Neural progenitor cell (in vitro differentiated cells): Measurements from ENCODE around the gene ZNF550. TPM values are rescaled to one million over a fixed set of nuclear protein-coding genes. Genes with fewer than 3 reads are reported as not detected.
"Not testable (repeated sequence)": the region's sequence is repeated elsewhere in the genome, so short reads cannot be mapped to it uniquely, and the experiment has no call there.

Experiments used
- DNase-seq: peaks from one replicate; pipeline ENCODE4 v3.0.0-alpha.2; 2016; ENCODE audit warnings: low spot score
- H2AFZ ChIP-seq: fragments of 200-600 bp; sonication (generic); replicated peaks from 2 replicates; pipeline ENCODE4 v1.6.1; 2016; ENCODE audit warnings: antibody characterized with exemption
- H3F3A ChIP-seq: fragments of 200-600 bp; sonication (generic); 2 replicates; pipeline ENCODE4 v1.6.1; 2016; ENCODE audit warnings: antibody characterized with exemption, low read depth
- H3K27ac ChIP-seq: fragments of 200-600 bp; sonication (generic); 2 replicates; pipeline ENCODE4 v1.5.1; 2016; ENCODE audit warnings: mild to moderate bottlenecking
- H3K27me3 ChIP-seq: fragments of 200-600 bp; sonication (generic); 2 replicates; pipeline ENCODE4 v1.6.1; 2016; ENCODE audit warnings: mild to moderate bottlenecking, moderate library complexity
- H3K36me3 ChIP-seq: fragments of 200-600 bp; sonication (generic); 2 replicates; pipeline ENCODE4 v1.5.1; 2016
- H3K4me1 ChIP-seq: fragments of 200-600 bp; sonication (generic); 2 replicates; pipeline ENCODE4 v1.6.1; 2016; ENCODE audit warnings: mixed run types
- H3K4me2 ChIP-seq: fragments of 200-600 bp; sonication (generic); 2 replicates; pipeline ENCODE4 v1.6.1; 2016
- H3K4me3 ChIP-seq: fragments of 200-600 bp; sonication (generic); 2 replicates; pipeline ENCODE4 v1.5.1; 2016
- H3K79me2 ChIP-seq: fragments of 200-600 bp; sonication (generic); 2 replicates; pipeline ENCODE4 v1.6.1; 2016; ENCODE audit warnings: low read depth
- H3K9ac ChIP-seq: fragments of 200-600 bp; sonication (generic); 2 replicates; pipeline ENCODE4 v1.6.1; 2016
- H3K9me3 ChIP-seq: fragments of 200-600 bp; sonication (generic); 2 replicates; pipeline ENCODE4 v1.5.1; 2016; ENCODE audit warnings: low read depth
- H4K20me1 ChIP-seq: fragments of 200-600 bp; sonication (generic); 2 replicates; pipeline ENCODE4 v1.6.1; 2016; ENCODE audit warnings: low read depth
- H3K27ac Mint-ChIP-seq: 3 replicates; pipeline ENCODE4 v1.8.0; 2021; ENCODE audit warnings: mixed read lengths
- H3K27me3 Mint-ChIP-seq: 2 replicates; pipeline ENCODE4 v1.8.0; 2022; ENCODE audit warnings: low read depth, mild to moderate bottlenecking, inconsistent platforms, moderate library complexity, mixed read lengths; ENCODE audit not compliant: insufficient read depth
- H3K36me3 Mint-ChIP-seq: 3 replicates; pipeline ENCODE4 v1.8.0; 2021; ENCODE audit warnings: mixed read lengths
- H3K4me1 Mint-ChIP-seq: 3 replicates; pipeline ENCODE4 v1.8.0; 2021; ENCODE audit warnings: mixed read lengths
- H3K4me3 Mint-ChIP-seq: 3 replicates; pipeline ENCODE4 v1.8.0; 2021; ENCODE audit warnings: mild to moderate bottlenecking, moderate library complexity, mixed read lengths
- H3K9me3 Mint-ChIP-seq: 3 replicates; pipeline ENCODE4 v1.8.0; 2020; ENCODE audit warnings: mixed read lengths
- EZH2 ChIP-seq: fragments of 200-600 bp; sonication (generic); IDR thresholded peaks from 2 replicates; pipeline ENCODE4 v1.6.1; 2017; ENCODE audit warnings: antibody characterized with exemption, mild to moderate bottlenecking, moderate library complexity
- EZH2phosphoT487 ChIP-seq: fragments of 200-600 bp; sonication (generic); IDR thresholded peaks from 2 replicates; pipeline ENCODE4 v1.6.1; 2017; ENCODE audit warnings: antibody characterized with exemption
- total RNA-seq: library from RNA; depleted of rRNA; stranded (reverse); fragments of >200 nt; gene quantifications from 2 replicates; pipeline ENCODE4 v1.2.3, GENCODE V29; 2015; ENCODE audit warnings: low replicate concordance
- TF ChIP-seq, protein P1 (sequence below): fragments of 200-600 bp; sonication (generic); IDR thresholded peaks from 2 replicates; pipeline ENCODE4 v1.5.1; 2017; ENCODE audit warnings: antibody characterized with exemption, mild to moderate bottlenecking

The ZNF550 gene
- total RNA-seq, 1 donor from 2014 or later, result 10.7 TPM

GRCh38 chr19:57527136-57527881 is 32.4 kb downstream of the ZNF550 start, which contains the start of gene ZNF549:
Gene ZNF549, plus strand, starts transcription at chr19:57527356. Its CDS starts 218 bp downstream, at chr19:57527574.
- TF ChIP-seq EZH2phosphoT487 (no peak), EZH2 (no peak)
- TF ChIP-seq, protein P1, sequence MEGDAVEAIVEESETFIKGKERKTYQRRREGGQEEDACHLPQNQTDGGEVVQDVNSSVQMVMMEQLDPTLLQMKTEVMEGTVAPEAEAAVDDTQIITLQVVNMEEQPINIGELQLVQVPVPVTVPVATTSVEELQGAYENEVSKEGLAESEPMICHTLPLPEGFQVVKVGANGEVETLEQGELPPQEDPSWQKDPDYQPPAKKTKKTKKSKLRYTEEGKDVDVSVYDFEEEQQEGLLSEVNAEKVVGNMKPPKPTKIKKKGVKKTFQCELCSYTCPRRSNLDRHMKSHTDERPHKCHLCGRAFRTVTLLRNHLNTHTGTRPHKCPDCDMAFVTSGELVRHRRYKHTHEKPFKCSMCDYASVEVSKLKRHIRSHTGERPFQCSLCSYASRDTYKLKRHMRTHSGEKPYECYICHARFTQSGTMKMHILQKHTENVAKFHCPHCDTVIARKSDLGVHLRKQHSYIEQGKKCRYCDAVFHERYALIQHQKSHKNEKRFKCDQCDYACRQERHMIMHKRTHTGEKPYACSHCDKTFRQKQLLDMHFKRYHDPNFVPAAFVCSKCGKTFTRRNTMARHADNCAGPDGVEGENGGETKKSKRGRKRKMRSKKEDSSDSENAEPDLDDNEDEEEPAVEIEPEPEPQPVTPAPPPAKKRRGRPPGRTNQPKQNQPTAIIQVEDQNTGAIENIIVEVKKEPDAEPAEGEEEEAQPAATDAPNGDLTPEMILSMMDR, result no peak
- Histone ChIP-seq H3K9me3 (no peaks in the 10 kb centered on the region), H3K4me3 (peak within 1 kb of the TSS; percentile 87), H2AFZ (peak within 1 kb of the TSS; percentile 90), H3F3A (peaks cover 9% of the 10 kb centered on the region), H3K36me3 (peaks cover 4% of the 10 kb centered on the region), H3K27me3 (peaks cover 3% of the 10 kb centered on the region), H3K9ac (peak within 1 kb of the TSS; percentile 78), H4K20me1 (no peaks in the 10 kb centered on the region), H3K27ac (peak within 1 kb of the TSS; percentile 55), H3K4me1 (peaks cover 11% of the 10 kb centered on the region), H3K79me2 (peaks cover 49% of the 10 kb centered on the region), H3K4me2 (peak within 1 kb of the TSS; percentile 91)
- DNase-seq, result peak; percentile 96
- peaks cover 31% of the 10 kb centered on the region for H3K36me3 Mint-ChIP-seq
- no peaks in the 10 kb centered on the region for H3K27me3 Mint-ChIP-seq
- peak within 1 kb of the TSS; percentile 96 for H3K4me3 Mint-ChIP-seq
- H3K9me3 Mint-ChIP-seq, result peaks cover 56% of the 10 kb centered on the region
- peaks cover 13% of the 10 kb centered on the region for H3K4me1 Mint-ChIP-seq
- peak within 1 kb of the TSS; percentile 22 for H3K27ac Mint-ChIP-seq

- H3K4me1 ChIP-seq, H3K27ac ChIP-seq, H3K36me3 ChIP-seq, H3K9me3 ChIP-seq, H3K27me3 Mint-ChIP-seq, H3F3A ChIP-seq, DNase-seq, H3K27me3 ChIP-seq, H2AFZ ChIP-seq, H3K4me2 ChIP-seq, H3K9ac ChIP-seq, H3K79me2 ChIP-seq, H3K4me3 Mint-ChIP-seq, H4K20me1 ChIP-seq, H3K27ac Mint-ChIP-seq, H3K4me1 Mint-ChIP-seq, H3K4me3 ChIP-seq: not testable (repeated sequence)
- peaks cover 12% of the 10 kb centered on the region for H3K36me3 Mint-ChIP-seq
- H3K9me3 Mint-ChIP-seq, result peaks cover 39% of the 10 kb centered on the region
Observed at GRCh38 chr19:57518021-57518420, 41.6 kb downstream of the ZNF550 start.

DNA sequence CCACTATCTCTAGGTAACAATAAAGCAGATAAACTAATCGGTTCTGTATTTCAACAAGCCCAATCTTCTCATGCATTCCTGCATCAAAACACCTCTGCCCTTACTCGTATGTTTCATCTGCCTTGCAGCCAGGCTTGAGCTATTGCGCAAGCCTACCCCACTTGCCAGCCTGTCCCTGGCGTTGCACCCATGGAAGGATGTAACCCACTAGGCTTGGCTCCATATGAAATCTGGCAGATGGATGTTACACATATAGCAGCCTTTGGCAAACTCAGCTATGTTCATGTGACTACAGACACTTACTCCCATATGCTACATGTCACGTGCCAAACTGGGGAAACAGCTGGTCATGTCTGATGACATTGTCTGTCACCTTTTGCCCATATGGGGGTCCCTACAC is 44.4 kb downstream of the ZNF550 start:
- Histone ChIP-seq H3K9ac (no peak overlapping the region), H3K27ac (no peak overlapping the region), H3K9me3 (peaks cover 12% of the 10 kb centered on the region), H4K20me1 (no peaks in the 10 kb centered on the region), H3K27me3 (no peaks in the 10 kb centered on the region), H3K4me3 (no peak overlapping the region), H3K4me1 (no peaks in the 10 kb centered on the region), H3K4me2 (no peak overlapping the region), H2AFZ (no peak overlapping the region), H3K36me3 (no peaks in the 10 kb centered on the region), H3K79me2 (no peaks in the 10 kb centered on the region), H3F3A (no peaks in the 10 kb centered on the region)
- peaks cover 16% of the 10 kb centered on the region for H3K36me3 Mint-ChIP-seq
- no peaks in the 10 kb centered on the region for H3K4me1 Mint-ChIP-seq
- DNase-seq, result no peak
- peaks cover 47% of the 10 kb centered on the region for H3K9me3 Mint-ChIP-seq
- H3K27ac Mint-ChIP-seq, result no peak overlapping the region
- H3K4me3 Mint-ChIP-seq, result no peak overlapping the region
- peaks cover 2% of the 10 kb centered on the region for H3K27me3 Mint-ChIP-seq
- TF ChIP-seq EZH2, result no peak
- TF ChIP-seq, protein P1, result no peak
- TF ChIP-seq EZH2phosphoT487, result no peak

GRCh38 chr19:57512845-57513244 is 46.8 kb downstream of the ZNF550 start:
- H3K9ac ChIP-seq, result no peak overlapping the region
- TF ChIP-seq EZH2phosphoT487 (no peak), EZH2 (no peak)
- TF ChIP-seq, protein P1, result no peak
- Mint-ChIP-seq H3K4me3 (no peak overlapping the region), H3K27ac (no peak overlapping the region), H3K4me1 (no peaks in the 10 kb centered on the region), H3K27me3 (peaks cover 2% of the 10 kb centered on the region), H3K9me3 (peaks cover 57% of the 10 kb centered on the region), H3K36me3 (peaks cover 31% of the 10 kb centered on the region)
- H3K27me3 ChIP-seq, result no peaks in the 10 kb centered on the region
- no peak overlapping the region for H3K4me2 ChIP-seq
- H2AFZ ChIP-seq, result no peak overlapping the region
- no peaks in the 10 kb centered on the region for H3K4me1 ChIP-seq
- no peaks in the 10 kb centered on the region for H3K79me2 ChIP-seq
- H3K9me3 ChIP-seq, result peaks cover 12% of the 10 kb centered on the region
- no peaks in the 10 kb centered on the region for H3K36me3 ChIP-seq
- H4K20me1 ChIP-seq, result no peaks in the 10 kb centered on the region
- no peak for DNase-seq
- no peaks in the 10 kb centered on the region for H3F3A ChIP-seq
- no peak overlapping the region for H3K4me3 ChIP-seq
- no peak overlapping the region for H3K27ac ChIP-seq
